GM13977 (cell line): Measurements from ENCODE around the gene GKN2.

ENCODE experiments used
- DNase-seq: peaks from one replicate; pipeline ENCODE4 v3.0.0; 2012; ENCODE audit warnings: low spot score
- CTCF ChIP-seq: IDR thresholded peaks from 2 replicates; pipeline ENCODE4 v1.5.1; 2012; ENCODE audit warnings: mild to moderate bottlenecking, control low read depth; ENCODE audit not compliant: insufficient read depth; ENCODE audit errors: extremely low read depth, missing control alignments
- in situ Hi-C: fragments of 300-500 bp; cut with MboI; formaldehyde crosslinking; loops from one replicate; pipeline ENCODE4 v1.12.0; 2022; ENCODE audit warnings: low sequenced_read_pairs, low pct_unique_long_range_greater_than_20kb, mixed read lengths, inconsistent platforms; ENCODE audit not compliant: unreplicated experiment

The GKN2 gene

GRCh38 chr2:68917034-68917718 lies 35.5 kb downstream of the GKN2 start:
- TF ChIP-seq CTCF, result no peak
- no peak for DNase-seq
- in situ Hi-C loops, result loop anchor here (10.0 kb wide), 1 partner anchor 442 kb away; no protein-coding TSS in a partner anchor

GRCh38 chr2:68916226-68916625 lies 36.5 kb downstream of the GKN2 start:
- in situ Hi-C loops, result loop anchor here (10.0 kb wide), 1 partner anchor 441 kb away; no protein-coding TSS in a partner anchor

GRCh38 chr2:68915393-68915792 lies 37.3 kb downstream of the GKN2 start:
- DNase-seq, result no peak
- in situ Hi-C loops, result loop anchor here (10.0 kb wide), 1 partner anchor 441 kb away; no protein-coding TSS in a partner anchor
- TF ChIP-seq CTCF, result no peak

More at GRCh38 chr2:68916226-68916625, 36.5 kb downstream of the GKN2 start:
- DNase-seq, result no peak
- no peak for TF ChIP-seq CTCF

- no peak for DNase-seq
- TF ChIP-seq CTCF, result no peak
- in situ Hi-C loops, result loop anchor here (10.0 kb wide), 1 partner anchor 439 kb away; no protein-coding TSS in a partner anchor
Observed at GRCh38 chr2:68913359-68913758, 39.3 kb downstream of the GKN2 start.

GRCh38 chr2:68912732-68913131 lies 40.0 kb downstream of the GKN2 start:
- in situ Hi-C loops, result loop anchor here (10.0 kb wide), 1 partner anchor 438 kb away; no protein-coding TSS in a partner anchor
- TF ChIP-seq CTCF, result no peak
- no peak for DNase-seq

- no peak for DNase-seq
- TF ChIP-seq CTCF, result no peak
- in situ Hi-C loops, result loop anchor here (10.0 kb wide), 1 partner anchor 437 kb away; no protein-coding TSS in a partner anchor
Observed at GRCh38 chr2:68912111-68912510, 40.6 kb downstream of the GKN2 start.
